ENCODE results near the gene DOP1A. TPM values are rescaled to one million over a fixed set of nuclear protein-coding genes. Genes with fewer than 3 reads are reported as not detected.

DOP1A gene
- total and polyA plus RNA-seq, 4 donors = 3.5 to 32.0 (median 9.6) TPM

DNA sequence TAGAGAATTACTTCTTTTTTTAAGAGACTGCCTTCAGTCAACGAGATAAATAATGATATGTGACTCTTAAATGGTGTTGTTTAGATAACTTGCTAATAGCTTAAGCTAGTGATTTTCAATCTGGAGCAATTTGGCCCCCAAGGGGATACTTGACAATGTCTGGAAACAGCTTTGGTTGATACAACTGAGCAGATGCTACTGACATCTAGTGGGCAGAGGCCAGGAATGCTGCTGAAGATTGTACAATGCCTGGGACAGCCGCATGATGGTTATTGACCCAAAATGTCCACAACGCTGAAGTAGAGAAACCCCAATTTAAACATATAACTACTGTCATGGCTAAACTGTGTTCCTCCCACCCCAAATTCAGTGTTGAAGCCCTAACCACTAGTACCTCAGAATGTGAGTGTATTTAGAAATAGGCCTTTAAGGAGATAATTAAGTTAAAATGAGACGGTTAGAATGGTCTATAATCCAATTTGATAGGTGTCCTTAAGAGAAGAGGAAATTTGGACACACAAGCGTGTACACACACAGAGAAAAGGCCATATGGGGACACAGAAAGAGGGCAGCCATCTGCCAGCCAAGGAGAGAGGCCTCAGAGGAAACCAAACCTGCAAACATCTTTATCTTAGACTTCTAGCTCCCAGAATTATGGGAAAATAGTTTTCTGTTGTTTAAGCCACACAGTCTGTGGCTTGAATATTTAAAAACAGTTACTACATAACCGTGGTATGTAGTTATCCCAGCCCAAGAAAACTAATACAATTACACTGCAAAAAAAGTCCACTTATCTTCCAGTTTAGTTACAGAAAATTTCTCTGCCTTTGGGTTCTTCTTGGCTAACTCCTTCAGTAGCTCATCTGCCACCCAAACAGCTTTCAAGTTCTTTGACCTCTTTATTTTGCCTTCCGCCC lies 147.9 kb downstream of the DOP1A start:
- Histone ChIP-seq H3K9ac (ENCODE audit: low read depth in 1 of 2, low read length in 2 of 2) (no peak overlapping the region), H3K4me1 (ENCODE audit: control insufficient read depth in 4 of 4, insufficient read depth in 4 of 4, low read length in 3 of 4) (no peaks in the 10 kb centered on the region), H3K36me3 (ENCODE audit: control insufficient read depth in 4 of 4, insufficient read depth in 3 of 4, low read depth in 1 of 4, low read length in 3 of 4) (no peaks in the 10 kb centered on the region), H3K4me3 (ENCODE audit: low read depth in 1 of 3, low read length in 3 of 3) (no peak overlapping the region), H3K9me3 (ENCODE audit: control insufficient read depth in 4 of 4, low read length in 3 of 4) (no peaks in the 10 kb centered on the region), H3K27ac (ENCODE audit: low read depth in 1 of 2, low read length in 2 of 2) (no peak overlapping the region), H3K27me3 (ENCODE audit: control insufficient read depth in 4 of 4, insufficient read depth in 4 of 4, low read length in 3 of 4) (no peaks in the 10 kb centered on the region)
- peak; percentile 44 for DNase-seq (ENCODE audit: low spot score)
- 30% methylated on average over 7 of the region's 7 CpGs for WGBS
- TF ChIP-seq RAD21 (IDR thresholded peaks at IDR 0.05) = peak; percentile 90 to 95
- TF ChIP-seq, protein P1, sequence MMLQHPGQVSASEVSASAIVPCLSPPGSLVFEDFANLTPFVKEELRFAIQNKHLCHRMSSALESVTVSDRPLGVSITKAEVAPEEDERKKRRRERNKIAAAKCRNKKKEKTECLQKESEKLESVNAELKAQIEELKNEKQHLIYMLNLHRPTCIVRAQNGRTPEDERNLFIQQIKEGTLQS (IDR thresholded peaks at IDR 0.05) = no peak
- no peak for TF ChIP-seq HNF4A (conservative IDR thresholded peaks at IDR 0.05)
- TF ChIP-seq FOXA2 (IDR thresholded peaks at IDR 0.05) = no peak
- TF ChIP-seq, protein P2, sequence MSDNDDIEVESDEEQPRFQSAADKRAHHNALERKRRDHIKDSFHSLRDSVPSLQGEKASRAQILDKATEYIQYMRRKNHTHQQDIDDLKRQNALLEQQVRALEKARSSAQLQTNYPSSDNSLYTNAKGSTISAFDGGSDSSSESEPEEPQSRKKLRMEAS (IDR thresholded peaks at IDR 0.05) = no peak
- no peak for TF ChIP-seq JUND (IDR thresholded peaks at IDR 0.05)
- no peak for TF ChIP-seq GABPA (IDR thresholded peaks at IDR 0.05 in 1 of 2, conservative IDR thresholded peaks at IDR 0.05 in 1 of 2)
- no peak for TF ChIP-seq HNF4G (IDR thresholded peaks at IDR 0.05)
- TF ChIP-seq, protein P3, sequence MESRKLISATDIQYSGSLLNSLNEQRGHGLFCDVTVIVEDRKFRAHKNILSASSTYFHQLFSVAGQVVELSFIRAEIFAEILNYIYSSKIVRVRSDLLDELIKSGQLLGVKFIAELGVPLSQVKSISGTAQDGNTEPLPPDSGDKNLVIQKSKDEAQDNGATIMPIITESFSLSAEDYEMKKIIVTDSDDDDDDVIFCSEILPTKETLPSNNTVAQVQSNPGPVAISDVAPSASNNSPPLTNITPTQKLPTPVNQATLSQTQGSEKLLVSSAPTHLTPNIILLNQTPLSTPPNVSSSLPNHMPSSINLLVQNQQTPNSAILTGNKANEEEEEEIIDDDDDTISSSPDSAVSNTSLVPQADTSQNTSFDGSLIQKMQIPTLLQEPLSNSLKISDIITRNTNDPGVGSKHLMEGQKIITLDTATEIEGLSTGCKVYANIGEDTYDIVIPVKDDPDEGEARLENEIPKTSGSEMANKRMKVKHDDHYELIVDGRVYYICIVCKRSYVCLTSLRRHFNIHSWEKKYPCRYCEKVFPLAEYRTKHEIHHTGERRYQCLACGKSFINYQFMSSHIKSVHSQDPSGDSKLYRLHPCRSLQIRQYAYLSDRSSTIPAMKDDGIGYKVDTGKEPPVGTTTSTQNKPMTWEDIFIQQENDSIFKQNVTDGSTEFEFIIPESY (IDR thresholded peaks at IDR 0.05) = no peak
- no peak for TF ChIP-seq NR2F2 (IDR thresholded peaks at IDR 0.05)
- TF ChIP-seq, protein P4, sequence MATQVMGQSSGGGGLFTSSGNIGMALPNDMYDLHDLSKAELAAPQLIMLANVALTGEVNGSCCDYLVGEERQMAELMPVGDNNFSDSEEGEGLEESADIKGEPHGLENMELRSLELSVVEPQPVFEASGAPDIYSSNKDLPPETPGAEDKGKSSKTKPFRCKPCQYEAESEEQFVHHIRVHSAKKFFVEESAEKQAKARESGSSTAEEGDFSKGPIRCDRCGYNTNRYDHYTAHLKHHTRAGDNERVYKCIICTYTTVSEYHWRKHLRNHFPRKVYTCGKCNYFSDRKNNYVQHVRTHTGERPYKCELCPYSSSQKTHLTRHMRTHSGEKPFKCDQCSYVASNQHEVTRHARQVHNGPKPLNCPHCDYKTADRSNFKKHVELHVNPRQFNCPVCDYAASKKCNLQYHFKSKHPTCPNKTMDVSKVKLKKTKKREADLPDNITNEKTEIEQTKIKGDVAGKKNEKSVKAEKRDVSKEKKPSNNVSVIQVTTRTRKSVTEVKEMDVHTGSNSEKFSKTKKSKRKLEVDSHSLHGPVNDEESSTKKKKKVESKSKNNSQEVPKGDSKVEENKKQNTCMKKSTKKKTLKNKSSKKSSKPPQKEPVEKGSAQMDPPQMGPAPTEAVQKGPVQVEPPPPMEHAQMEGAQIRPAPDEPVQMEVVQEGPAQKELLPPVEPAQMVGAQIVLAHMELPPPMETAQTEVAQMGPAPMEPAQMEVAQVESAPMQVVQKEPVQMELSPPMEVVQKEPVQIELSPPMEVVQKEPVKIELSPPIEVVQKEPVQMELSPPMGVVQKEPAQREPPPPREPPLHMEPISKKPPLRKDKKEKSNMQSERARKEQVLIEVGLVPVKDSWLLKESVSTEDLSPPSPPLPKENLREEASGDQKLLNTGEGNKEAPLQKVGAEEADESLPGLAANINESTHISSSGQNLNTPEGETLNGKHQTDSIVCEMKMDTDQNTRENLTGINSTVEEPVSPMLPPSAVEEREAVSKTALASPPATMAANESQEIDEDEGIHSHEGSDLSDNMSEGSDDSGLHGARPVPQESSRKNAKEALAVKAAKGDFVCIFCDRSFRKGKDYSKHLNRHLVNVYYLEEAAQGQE (IDR thresholded peaks at IDR 0.05) = no peak
- TF ChIP-seq RXRA (IDR thresholded peaks at IDR 0.05) = peak in 1 of 2 donors; percentile 3
- no peak for TF ChIP-seq SP1 (IDR thresholded peaks at IDR 0.05)
- TF ChIP-seq FOXA1 (IDR thresholded peaks at IDR 0.05) = no peak
- TF ChIP-seq, protein P5, sequence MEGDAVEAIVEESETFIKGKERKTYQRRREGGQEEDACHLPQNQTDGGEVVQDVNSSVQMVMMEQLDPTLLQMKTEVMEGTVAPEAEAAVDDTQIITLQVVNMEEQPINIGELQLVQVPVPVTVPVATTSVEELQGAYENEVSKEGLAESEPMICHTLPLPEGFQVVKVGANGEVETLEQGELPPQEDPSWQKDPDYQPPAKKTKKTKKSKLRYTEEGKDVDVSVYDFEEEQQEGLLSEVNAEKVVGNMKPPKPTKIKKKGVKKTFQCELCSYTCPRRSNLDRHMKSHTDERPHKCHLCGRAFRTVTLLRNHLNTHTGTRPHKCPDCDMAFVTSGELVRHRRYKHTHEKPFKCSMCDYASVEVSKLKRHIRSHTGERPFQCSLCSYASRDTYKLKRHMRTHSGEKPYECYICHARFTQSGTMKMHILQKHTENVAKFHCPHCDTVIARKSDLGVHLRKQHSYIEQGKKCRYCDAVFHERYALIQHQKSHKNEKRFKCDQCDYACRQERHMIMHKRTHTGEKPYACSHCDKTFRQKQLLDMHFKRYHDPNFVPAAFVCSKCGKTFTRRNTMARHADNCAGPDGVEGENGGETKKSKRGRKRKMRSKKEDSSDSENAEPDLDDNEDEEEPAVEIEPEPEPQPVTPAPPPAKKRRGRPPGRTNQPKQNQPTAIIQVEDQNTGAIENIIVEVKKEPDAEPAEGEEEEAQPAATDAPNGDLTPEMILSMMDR (IDR thresholded peaks at IDR 0.05; ENCODE audit: low read depth, low read length, missing input control) = peak; percentile 89
- no peak for TF ChIP-seq TAF1 (conservative IDR thresholded peaks at IDR 0.05)
- TF ChIP-seq EGR1 (IDR thresholded peaks at IDR 0.05; ENCODE audit: low read depth in 2 of 2) = no peak
- TF ChIP-seq YY1 (IDR thresholded peaks at IDR 0.05) = peak; percentile 20
